Measurements from ENCODE around the gene CALN1.

DNA sequence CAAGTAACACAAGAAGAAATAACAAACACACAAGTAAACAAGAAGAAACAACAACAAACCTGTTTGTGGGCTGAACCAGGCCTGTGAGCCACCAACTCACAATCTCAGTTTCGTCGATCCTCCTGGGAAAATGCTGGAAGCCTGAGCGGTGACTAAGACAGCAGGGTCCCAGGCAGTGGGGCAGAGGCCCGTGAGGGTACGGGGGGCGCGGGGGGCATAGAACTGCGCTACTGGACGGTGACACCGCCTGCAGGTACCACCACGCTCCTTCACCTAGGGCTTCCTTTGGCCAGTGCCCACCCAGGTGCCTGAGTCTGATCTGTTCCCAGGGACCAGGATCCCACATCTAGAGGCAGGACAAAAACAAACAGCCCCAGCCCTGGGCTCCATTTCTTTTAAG, 3.4 kb upstream of the CALN1 start:
- TF ChIP-seq, protein P1, sequence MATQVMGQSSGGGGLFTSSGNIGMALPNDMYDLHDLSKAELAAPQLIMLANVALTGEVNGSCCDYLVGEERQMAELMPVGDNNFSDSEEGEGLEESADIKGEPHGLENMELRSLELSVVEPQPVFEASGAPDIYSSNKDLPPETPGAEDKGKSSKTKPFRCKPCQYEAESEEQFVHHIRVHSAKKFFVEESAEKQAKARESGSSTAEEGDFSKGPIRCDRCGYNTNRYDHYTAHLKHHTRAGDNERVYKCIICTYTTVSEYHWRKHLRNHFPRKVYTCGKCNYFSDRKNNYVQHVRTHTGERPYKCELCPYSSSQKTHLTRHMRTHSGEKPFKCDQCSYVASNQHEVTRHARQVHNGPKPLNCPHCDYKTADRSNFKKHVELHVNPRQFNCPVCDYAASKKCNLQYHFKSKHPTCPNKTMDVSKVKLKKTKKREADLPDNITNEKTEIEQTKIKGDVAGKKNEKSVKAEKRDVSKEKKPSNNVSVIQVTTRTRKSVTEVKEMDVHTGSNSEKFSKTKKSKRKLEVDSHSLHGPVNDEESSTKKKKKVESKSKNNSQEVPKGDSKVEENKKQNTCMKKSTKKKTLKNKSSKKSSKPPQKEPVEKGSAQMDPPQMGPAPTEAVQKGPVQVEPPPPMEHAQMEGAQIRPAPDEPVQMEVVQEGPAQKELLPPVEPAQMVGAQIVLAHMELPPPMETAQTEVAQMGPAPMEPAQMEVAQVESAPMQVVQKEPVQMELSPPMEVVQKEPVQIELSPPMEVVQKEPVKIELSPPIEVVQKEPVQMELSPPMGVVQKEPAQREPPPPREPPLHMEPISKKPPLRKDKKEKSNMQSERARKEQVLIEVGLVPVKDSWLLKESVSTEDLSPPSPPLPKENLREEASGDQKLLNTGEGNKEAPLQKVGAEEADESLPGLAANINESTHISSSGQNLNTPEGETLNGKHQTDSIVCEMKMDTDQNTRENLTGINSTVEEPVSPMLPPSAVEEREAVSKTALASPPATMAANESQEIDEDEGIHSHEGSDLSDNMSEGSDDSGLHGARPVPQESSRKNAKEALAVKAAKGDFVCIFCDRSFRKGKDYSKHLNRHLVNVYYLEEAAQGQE (IDR thresholded peaks at IDR 0.05; ENCODE audit: unreplicated experiment) = no peak
- TF ChIP-seq, protein P2, sequence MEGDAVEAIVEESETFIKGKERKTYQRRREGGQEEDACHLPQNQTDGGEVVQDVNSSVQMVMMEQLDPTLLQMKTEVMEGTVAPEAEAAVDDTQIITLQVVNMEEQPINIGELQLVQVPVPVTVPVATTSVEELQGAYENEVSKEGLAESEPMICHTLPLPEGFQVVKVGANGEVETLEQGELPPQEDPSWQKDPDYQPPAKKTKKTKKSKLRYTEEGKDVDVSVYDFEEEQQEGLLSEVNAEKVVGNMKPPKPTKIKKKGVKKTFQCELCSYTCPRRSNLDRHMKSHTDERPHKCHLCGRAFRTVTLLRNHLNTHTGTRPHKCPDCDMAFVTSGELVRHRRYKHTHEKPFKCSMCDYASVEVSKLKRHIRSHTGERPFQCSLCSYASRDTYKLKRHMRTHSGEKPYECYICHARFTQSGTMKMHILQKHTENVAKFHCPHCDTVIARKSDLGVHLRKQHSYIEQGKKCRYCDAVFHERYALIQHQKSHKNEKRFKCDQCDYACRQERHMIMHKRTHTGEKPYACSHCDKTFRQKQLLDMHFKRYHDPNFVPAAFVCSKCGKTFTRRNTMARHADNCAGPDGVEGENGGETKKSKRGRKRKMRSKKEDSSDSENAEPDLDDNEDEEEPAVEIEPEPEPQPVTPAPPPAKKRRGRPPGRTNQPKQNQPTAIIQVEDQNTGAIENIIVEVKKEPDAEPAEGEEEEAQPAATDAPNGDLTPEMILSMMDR (conservative IDR thresholded peaks at IDR 0.05; ENCODE audit: low read depth in 2 of 2) = no peak
- TF ChIP-seq, protein P3, sequence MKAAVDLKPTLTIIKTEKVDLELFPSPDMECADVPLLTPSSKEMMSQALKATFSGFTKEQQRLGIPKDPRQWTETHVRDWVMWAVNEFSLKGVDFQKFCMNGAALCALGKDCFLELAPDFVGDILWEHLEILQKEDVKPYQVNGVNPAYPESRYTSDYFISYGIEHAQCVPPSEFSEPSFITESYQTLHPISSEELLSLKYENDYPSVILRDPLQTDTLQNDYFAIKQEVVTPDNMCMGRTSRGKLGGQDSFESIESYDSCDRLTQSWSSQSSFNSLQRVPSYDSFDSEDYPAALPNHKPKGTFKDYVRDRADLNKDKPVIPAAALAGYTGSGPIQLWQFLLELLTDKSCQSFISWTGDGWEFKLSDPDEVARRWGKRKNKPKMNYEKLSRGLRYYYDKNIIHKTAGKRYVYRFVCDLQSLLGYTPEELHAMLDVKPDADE (IDR thresholded peaks at IDR 0.05) = no peak
- no peak for TF ChIP-seq EZH2 (IDR thresholded peaks at IDR 0.05; ENCODE audit: low read depth, unreplicated experiment)
- TF ChIP-seq ZNF114 (CRISPR knock-in tag; IDR thresholded peaks at IDR 0.05) = no peak
- no peak for TF ChIP-seq POLR2AphosphoS5 (IDR thresholded peaks at IDR 0.05; ENCODE audit: low read depth)
- TF ChIP-seq JUNB (IDR thresholded peaks at IDR 0.05; ENCODE audit: unreplicated experiment) = no peak
- no peak for TF ChIP-seq CREB1 (CRISPR knock-in tag; IDR thresholded peaks at IDR 0.05; ENCODE audit: low read depth)
- TF ChIP-seq EZH2phosphoT487 (IDR thresholded peaks at IDR 0.05; ENCODE audit: unreplicated experiment) = no peak
- no peak for TF ChIP-seq ZNF331 (CRISPR knock-in tag; IDR thresholded peaks at IDR 0.05; ENCODE audit: low read depth)
- no peak for TF ChIP-seq NANOG (IDR thresholded peaks at IDR 0.05; ENCODE audit: borderline replicate concordance)
- TF ChIP-seq, protein P4, sequence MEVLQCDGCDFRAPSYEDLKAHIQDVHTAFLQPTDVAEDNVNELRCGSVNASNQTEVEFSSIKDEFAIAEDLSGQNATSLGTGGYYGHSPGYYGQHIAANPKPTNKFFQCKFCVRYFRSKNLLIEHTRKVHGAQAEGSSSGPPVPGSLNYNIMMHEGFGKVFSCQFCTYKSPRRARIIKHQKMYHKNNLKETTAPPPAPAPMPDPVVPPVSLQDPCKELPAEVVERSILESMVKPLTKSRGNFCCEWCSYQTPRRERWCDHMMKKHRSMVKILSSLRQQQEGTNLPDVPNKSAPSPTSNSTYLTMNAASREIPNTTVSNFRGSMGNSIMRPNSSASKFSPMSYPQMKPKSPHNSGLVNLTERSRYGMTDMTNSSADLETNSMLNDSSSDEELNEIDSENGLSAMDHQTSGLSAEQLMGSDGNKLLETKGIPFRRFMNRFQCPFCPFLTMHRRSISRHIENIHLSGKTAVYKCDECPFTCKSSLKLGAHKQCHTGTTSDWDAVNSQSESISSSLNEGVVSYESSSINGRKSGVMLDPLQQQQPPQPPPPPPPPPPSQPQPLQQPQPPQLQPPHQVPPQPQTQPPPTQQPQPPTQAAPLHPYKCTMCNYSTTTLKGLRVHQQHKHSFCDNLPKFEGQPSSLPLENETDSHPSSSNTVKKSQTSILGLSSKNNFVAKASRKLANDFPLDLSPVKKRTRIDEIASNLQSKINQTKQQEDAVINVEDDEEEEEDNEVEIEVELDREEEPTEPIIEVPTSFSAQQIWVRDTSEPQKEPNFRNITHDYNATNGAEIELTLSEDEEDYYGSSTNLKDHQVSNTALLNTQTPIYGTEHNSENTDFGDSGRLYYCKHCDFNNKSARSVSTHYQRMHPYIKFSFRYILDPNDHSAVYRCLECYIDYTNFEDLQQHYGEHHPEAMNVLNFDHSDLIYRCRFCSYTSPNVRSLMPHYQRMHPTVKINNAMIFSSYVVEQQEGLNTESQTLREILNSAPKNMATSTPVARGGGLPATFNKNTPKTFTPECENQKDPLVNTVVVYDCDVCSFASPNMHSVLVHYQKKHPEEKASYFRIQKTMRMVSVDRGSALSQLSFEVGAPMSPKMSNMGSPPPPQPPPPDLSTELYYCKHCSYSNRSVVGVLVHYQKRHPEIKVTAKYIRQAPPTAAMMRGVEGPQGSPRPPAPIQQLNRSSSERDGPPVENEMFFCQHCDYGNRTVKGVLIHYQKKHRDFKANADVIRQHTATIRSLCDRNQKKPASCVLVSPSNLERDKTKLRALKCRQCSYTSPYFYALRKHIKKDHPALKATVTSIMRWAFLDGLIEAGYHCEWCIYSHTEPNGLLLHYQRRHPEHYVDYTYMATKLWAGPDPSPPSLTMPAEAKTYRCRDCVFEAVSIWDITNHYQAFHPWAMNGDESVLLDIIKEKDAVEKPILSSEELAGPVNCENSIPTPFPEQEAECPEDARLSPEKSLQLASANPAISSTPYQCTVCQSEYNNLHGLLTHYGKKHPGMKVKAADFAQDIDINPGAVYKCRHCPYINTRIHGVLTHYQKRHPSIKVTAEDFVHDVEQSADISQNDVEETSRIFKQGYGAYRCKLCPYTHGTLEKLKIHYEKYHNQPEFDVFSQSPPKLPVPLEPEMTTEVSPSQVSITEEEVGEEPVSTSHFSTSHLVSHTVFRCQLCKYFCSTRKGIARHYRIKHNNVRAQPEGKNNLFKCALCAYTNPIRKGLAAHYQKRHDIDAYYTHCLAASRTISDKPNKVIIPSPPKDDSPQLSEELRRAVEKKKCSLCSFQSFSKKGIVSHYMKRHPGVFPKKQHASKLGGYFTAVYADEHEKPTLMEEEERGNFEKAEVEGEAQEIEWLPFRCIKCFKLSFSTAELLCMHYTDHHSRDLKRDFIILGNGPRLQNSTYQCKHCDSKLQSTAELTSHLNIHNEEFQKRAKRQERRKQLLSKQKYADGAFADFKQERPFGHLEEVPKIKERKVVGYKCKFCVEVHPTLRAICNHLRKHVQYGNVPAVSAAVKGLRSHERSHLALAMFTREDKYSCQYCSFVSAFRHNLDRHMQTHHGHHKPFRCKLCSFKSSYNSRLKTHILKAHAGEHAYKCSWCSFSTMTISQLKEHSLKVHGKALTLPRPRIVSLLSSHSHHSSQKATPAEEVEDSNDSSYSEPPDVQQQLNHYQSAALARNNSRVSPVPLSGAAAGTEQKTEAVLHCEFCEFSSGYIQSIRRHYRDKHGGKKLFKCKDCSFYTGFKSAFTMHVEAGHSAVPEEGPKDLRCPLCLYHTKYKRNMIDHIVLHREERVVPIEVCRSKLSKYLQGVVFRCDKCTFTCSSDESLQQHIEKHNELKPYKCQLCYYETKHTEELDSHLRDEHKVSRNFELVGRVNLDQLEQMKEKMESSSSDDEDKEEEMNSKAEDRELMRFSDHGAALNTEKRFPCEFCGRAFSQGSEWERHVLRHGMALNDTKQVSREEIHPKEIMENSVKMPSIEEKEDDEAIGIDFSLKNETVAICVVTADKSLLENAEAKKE (CRISPR knock-in tag; IDR thresholded peaks at IDR 0.05) = no peak
- no peak for TF ChIP-seq STAT1 (IDR thresholded peaks at IDR 0.05; ENCODE audit: unreplicated experiment)

All from GM23338 (cell line).